GM10248 (cell line): ENCODE measurements around the gene OGFOD2.

Source experiments
- CTCF ChIA-PET: fragments of 300-600 bp; sonication (Branson Sonifier 250); formaldehyde crosslinking; extraction: SDS; loops from one replicate; lab custom pipeline; 2021; ENCODE audit warnings: antibody characterized with exemption; lab: Yijun Ruan, JAX
- POLR2A ChIA-PET: fragments of 350-650 bp; sonication (Branson Sonifier 250); formaldehyde crosslinking; extraction: SDS; loops from one replicate; lab custom pipeline; 2020; ENCODE audit warnings: antibody characterized with exemption; lab: Yijun Ruan, JAX
- DNase-seq: peaks from one replicate; pipeline ENCODE4 v3.0.0; 2012; ENCODE audit errors: extremely low spot score
- TF ChIP-seq, protein P1 (sequence below): IDR thresholded peaks from 2 replicates; pipeline ENCODE4 v1.5.1; 2012; ENCODE audit warnings: mild to moderate bottlenecking, low read depth; ENCODE audit errors: extremely low read depth, missing control alignments, control extremely low read depth

The OGFOD2 gene

GRCh38 chr12:122964439-122965257, 10.4 kb upstream of the OGFOD2 start:
- no peak for DNase-seq
- POLR2A ChIA-PET: interaction anchor here (0.6 kb wide), 1 partner anchor 9 kb away, joined by 5 read pairs; no protein-coding TSS in a partner anchor
- CTCF ChIA-PET: interaction anchor here (1.2 to 2.4 kb wide), 4 partner anchors 8 to 105 kb away, joined by 3 to 10 read pairs (median 4); no protein-coding TSS in a partner anchor
- TF ChIP-seq, protein P1, sequence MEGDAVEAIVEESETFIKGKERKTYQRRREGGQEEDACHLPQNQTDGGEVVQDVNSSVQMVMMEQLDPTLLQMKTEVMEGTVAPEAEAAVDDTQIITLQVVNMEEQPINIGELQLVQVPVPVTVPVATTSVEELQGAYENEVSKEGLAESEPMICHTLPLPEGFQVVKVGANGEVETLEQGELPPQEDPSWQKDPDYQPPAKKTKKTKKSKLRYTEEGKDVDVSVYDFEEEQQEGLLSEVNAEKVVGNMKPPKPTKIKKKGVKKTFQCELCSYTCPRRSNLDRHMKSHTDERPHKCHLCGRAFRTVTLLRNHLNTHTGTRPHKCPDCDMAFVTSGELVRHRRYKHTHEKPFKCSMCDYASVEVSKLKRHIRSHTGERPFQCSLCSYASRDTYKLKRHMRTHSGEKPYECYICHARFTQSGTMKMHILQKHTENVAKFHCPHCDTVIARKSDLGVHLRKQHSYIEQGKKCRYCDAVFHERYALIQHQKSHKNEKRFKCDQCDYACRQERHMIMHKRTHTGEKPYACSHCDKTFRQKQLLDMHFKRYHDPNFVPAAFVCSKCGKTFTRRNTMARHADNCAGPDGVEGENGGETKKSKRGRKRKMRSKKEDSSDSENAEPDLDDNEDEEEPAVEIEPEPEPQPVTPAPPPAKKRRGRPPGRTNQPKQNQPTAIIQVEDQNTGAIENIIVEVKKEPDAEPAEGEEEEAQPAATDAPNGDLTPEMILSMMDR: no peak

- no peak for DNase-seq
- CTCF ChIA-PET: interaction anchor here (1.2 to 2.4 kb wide), 5 partner anchors 10 to 119 kb away, joined by 3 to 10 read pairs (median 6); no protein-coding TSS in a partner anchor
- POLR2A ChIA-PET: interaction anchor here (0.6 kb wide), 1 partner anchor 10 kb away, joined by 5 read pairs; no protein-coding TSS in a partner anchor
- TF ChIP-seq, protein P1: no peak
These were observed 9.7 kb upstream of the OGFOD2 start for GRCh38 chr12:122965321-122965751.

- peak; percentile 98 for DNase-seq
- TF ChIP-seq, protein P1: no peak
- ChIA-PET POLR2A (interaction anchor here (0.5 to 0.6 kb wide), 2 partner anchors 161 to 640 kb away, joined by 3 read pairs; no protein-coding TSS in a partner anchor), CTCF (interaction anchor here (0.7 to 2.4 kb wide), 8 partner anchors 11 to 172 kb away, joined by 3 to 10 read pairs (median 4); no protein-coding TSS in a partner anchor)
These were observed 8.9 kb upstream of the OGFOD2 start, which contains the start of gene ABCB9 for GRCh38 chr12:122965851-122966742. ABCB9 (minus strand) TSS chr12:122966463; CDS start chr12:122960235, 6,228 bp downstream.

- TF ChIP-seq, protein P1: no peak
- ChIA-PET POLR2A (no interaction called here), CTCF (interaction anchor here (0.7 to 2.4 kb wide), 9 partner anchors 11 to 271 kb away, joined by 3 to 10 read pairs (median 4); no protein-coding TSS in a partner anchor)
- DNase-seq: no peak
These were observed 8.1 kb upstream of the OGFOD2 start for GRCh38 chr12:122966743-122967550.

DNA sequence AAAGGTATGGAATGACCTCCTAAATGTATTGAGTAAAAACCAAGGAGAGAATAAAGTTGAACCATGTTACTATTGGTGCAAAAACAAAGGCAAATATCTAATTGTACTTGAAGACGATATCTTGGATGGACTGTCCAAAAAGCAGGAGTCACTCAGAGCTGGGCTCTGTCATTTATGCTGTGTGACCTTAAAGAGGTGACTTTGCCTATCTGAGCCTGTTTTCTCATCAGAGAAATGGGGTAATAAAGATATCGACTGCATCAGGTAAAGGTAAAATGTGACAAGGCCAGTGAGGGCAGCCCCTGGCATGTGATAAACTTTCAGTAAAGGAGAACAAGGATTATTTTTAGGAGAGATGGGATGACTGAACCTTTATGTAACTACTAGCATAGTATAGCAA, 6.9 kb upstream of the OGFOD2 start:
- CTCF ChIA-PET: interaction anchor here (0.9 to 1.6 kb wide), 4 partner anchors 15 to 270 kb away, joined by 3 to 6 read pairs (median 4); partner anchors contain the start of gene VPS37B
- TF ChIP-seq, protein P1: no peak
- POLR2A ChIA-PET: interaction anchor here (0.6 kb wide), 1 partner anchor 744 kb away, joined by 4 read pairs; no protein-coding TSS in a partner anchor
- DNase-seq: no peak
